Mucosa of gallbladder (tissue), 1 donor: ENCODE measurements around the gene LMNB1. TPM values are rescaled to one million over a fixed set of nuclear protein-coding genes. Genes with fewer than 3 reads are reported as not detected.
"Not testable (repeated sequence)": the region's sequence is repeated elsewhere in the genome, so short reads cannot be mapped to it uniquely, and the experiment has no call there.

ENCODE experiments used
- DNase-seq: peaks from one replicate; pipeline ENCODE4 v3.0.0-alpha.2; 2020; ENCODE audit warnings: low spot score
- total RNA-seq: library from RNA; stranded (reverse); gene quantifications from one replicate; pipeline ENCODE4 v1.2.1, GENCODE V29; 2021
- donor health status: DM: no; HTN: no; CAD: no.

Gene LMNB1
- total RNA-seq, 1 donor from 2014 or later: 9.4 TPM

DNA sequence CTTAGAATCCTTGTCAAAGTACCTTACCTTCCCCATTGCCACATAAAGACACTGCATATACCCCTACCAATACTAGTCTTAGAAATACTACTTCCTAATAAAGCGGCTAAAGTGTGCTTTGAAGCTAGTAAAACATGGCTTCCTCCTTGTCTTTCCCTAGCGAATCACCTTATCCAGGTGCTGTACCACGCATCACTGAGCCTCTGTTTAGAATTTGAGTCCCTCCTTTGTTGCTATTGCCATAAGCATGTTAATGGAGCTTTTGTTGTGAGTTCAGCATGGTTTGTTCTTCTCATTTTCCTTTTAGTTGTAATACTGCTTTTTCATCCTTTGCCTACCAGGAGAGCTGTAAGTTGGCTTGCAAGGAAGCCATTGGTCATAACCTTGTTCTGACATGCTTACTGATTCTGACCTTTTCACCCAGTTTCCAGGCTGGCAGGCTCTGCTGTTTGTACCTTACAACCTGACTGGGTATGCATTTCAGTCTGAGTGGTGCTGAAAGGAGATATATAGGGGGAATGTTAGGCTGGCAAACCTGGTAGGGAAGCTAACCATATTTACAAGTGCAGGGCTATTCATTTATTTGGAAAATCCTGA is 49.8 kb downstream of the LMNB1 start:
- no peak for DNase-seq

DNA sequence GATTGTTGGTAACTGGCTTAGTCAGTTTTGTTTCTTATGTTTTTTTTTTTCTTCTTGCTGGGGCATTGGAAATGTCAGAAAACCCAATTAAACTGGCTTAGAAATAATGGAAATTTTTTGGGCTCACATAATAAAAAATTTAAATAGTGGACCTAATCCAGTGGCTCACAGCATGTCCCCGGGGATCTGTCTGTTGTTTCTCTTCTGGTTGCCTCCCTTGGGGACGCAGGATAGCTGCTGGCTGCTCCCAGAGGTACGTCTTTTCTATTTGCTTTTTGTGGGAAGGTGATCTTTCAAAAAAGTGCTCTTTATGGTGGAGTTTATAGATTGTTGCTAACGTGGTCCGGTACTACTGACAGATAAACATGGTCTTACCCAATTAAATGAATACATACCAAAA is 52.2 kb downstream of the LMNB1 start:
- no peak for DNase-seq

GRCh38 chr5:126830061-126830460 is 53.1 kb downstream of the LMNB1 start:
- no peak for DNase-seq

GRCh38 chr5:126831156-126831555 is 54.2 kb downstream of the LMNB1 start:
- no peak for DNase-seq

DNA sequence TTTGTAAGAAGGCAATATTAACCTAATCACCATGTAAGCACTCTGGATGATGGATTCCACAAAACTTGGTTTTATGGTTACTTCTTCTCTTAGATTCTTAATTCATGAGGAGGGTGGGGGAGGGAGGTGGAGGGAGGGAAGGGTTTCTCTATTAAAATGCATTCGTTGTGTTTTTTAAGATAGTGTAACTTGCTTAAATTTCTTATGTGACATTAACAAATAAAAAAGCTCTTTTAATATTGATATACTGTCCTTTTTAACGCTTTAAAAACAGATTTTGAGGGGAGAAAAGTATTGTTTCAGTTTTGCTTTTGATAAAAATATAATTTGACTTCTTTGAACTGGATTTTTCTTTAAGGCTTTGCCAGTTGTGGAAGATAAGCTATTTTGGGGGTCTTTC is 59.8 kb downstream of the LMNB1 start:
- no peak for DNase-seq

DNA sequence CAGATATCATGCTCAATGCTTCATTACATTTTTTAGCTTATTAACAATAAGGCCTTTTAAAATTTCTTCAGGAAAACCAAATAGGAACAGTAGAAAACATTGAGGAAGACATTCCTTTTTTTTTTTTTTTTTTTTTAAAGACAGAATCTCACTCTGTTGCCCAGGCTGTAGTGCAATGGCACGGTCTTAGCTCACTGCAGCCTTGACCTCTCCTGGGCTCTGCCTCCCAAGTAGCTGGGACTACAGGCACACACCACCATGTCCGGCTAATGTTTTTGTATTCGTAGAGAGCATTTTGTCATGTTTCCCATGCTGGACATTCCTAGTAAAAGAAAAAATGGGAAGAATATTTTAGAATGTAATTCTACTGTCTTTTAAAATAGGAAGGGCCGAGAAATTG is 60.3 kb downstream of the LMNB1 start:
- no peak for DNase-seq

DNA sequence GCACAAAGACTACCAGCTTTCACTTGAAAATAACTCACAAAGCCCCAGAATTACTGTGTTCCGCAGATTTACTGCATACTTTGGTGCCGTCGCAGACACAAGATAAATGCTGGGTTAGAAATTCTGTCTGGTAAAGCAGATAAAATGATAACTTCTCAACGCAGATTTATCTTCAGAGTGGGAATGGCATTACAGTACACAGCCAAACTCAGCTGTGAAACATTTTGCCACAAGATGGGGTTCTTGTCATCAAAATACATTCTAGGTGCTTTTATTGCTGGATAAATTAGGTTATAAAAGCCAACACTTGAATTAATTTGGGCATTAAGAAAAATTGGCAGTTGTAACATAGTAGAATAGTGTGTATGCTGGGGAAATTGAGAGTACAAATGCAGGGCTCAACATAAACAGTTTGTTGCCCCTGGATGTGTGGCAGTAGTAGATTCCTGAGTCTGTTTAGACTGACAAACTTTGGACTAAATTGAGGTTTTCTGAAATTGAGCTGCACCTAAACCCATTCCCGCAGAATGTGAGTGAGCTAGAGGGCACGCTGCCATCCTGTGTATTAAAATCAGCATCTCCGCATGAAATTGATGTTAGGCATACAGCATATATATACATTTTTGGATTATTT is 61.1 kb downstream of the LMNB1 start:
- DNase-seq: no peak

GRCh38 chr5:126839407-126839806 is 62.5 kb downstream of the LMNB1 start:
- not testable (repeated sequence) for DNase-seq

DNA sequence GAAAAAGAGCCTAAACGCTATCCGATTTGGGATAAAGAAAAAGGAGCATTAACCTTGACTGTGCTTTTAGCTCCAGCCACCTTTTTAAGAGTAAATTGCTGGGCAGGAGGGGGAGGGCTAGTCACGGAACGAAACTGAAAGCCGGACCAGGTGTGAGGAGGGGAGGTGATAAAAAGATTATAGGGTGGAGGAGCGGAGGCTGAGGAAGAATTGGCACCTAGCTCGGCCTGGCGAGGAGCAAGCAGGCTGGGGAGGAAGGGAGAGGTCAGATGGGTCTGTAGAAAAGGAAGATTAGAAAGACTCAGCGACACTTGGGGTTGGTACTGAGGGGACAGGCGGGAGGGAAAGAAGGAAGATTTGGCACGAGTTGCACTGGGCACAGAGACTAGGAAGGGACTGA is 66.4 kb downstream of the LMNB1 start:
- not testable (repeated sequence) for DNase-seq

DNA sequence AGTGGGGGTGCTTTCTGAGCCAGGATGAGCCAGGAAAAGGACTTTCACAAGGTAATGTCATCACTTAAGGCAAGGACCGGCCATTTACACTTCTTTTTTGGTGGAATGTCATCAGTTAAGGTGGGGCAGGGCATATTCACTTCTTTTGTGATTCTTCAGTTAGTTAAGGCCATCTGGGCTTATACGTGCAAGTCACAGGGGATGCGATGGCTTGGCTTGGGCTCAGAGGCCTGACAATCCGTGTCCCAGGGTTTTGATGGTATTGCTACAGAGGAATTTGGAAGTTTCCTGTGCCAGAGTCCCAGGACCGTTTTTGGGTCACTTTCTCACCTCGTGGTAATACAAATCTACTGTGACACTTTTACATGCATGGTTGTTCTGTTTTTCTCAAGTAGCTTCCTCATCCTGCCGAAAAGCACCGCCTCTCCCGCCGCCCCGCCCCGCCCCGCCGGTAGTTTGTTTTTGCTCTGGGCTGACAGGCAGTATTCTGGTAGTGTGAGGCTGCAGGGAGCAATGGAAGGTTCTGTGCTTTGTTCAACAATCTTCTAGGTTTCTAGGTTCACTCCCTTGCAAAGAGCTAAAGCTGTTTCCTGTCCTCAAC is 68.6 kb downstream of the LMNB1 start:
- DNase-seq: not testable (repeated sequence)

DNA sequence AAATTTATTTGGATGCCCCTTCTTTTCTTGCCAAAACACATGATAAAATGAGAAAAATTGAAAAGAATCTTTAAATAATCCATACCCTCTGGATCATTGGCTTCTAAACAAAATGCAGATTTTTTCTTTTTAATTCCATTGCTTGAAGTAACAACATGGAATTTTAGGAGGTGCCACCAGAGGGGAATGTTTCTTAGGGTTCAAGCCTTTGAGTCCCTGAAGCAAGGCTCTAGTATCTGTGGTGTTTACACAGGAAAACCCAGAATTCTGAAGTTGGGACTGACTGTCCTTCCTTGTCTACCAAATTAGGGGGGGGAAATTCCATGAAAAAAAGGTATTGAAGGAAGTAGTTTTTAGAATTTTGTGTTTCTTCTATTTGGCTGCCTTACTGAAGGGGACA is 69.4 kb downstream of the LMNB1 start:
- DNase-seq: no peak

DNA sequence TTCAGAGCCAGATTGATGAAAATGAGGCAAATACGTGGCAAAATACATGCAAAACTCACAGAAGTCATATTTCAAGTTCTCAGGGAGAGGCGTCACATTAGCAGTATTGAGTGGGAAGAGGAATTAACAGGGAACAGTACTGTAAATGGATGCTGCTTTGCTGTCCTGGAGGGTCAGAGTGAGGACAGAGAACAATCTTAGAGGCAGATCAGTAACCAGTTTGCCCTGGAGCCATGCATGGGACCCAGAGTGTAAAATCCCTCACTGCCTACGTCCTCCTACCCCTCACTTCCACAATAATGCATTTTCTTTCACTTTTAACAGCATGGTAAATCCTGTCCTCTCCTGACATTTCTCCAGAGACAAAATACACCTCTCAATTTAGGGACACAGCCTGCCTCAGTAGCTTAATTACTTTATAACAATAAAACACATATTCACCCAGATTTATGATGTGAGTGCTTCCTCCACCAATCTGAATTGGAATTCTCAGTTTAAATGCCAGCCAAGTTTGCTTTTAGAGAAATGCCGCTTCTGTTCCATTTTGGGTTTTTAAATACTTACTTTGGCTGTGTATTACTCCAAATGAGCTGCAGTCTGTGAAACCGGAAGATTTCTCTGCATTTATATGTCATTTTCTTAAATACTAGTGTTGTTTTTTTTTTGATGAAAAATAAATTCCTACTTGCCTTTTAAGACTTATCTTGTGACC is 70.0 kb downstream of the LMNB1 start:
- no peak for DNase-seq

GRCh38 chr5:126847456-126847820 is 70.5 kb downstream of the LMNB1 start:
- DNase-seq: no peak

- DNase-seq: no peak
Measured at GRCh38 chr5:126847826-126848251, 70.9 kb downstream of the LMNB1 start.

GRCh38 chr5:126848253-126848652 is 71.3 kb downstream of the LMNB1 start:
- no peak for DNase-seq

- DNase-seq: no peak
Measured at GRCh38 chr5:126849101-126849678, 72.3 kb downstream of the LMNB1 start.

DNA sequence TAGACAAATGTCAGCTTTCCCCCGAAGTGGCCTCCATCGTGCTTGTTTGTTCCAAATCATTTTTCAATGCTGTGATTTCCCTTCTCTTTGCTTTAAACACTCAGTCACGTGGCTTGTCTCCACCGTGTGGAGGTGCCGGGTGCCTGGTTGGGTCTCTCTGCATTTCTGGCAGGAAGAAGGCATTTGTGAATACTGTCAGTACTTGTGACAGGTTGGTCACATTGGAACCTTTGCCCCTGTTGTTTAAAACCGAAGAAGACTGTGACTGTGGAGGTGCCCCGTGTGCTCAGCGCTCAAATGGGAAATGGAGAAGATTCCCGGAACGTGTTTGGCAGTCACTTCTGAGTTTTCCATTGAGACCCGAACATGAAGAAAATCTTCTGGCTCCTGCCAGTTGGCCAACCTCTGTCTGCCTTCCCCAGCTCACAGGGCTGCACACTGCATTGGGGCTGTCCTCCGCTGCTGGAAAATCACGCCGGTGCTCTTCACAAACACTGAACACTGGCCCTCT is 74.6 kb downstream of the LMNB1 start:
- no peak for DNase-seq

DNA sequence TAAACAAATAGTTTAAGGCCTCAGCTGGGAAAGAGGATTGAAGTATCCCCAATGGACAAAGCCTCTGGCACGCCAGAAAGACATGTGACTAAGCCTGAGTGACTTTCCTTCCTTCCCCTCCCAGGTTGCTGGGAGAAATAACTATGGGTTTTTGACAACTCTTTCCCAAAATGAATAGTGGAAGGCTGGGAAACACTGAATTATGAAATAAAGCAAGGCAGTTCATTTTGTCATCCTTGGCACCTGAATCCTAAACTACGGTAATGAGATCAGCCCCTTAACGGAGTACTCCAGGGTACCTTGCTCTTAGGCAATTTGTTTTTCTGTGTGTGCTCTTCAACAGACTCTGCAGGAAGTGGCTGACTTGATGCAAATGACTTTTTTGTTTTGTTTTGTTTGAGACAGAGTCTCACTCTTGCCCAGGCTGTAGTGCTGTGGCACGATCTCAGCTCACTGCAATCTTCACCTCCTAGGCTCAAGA is 75.2 kb downstream of the LMNB1 start:
- DNase-seq: no peak

- DNase-seq: no peak
Measured at GRCh38 chr5:126852841-126853271, 75.9 kb downstream of the LMNB1 start.

DNA sequence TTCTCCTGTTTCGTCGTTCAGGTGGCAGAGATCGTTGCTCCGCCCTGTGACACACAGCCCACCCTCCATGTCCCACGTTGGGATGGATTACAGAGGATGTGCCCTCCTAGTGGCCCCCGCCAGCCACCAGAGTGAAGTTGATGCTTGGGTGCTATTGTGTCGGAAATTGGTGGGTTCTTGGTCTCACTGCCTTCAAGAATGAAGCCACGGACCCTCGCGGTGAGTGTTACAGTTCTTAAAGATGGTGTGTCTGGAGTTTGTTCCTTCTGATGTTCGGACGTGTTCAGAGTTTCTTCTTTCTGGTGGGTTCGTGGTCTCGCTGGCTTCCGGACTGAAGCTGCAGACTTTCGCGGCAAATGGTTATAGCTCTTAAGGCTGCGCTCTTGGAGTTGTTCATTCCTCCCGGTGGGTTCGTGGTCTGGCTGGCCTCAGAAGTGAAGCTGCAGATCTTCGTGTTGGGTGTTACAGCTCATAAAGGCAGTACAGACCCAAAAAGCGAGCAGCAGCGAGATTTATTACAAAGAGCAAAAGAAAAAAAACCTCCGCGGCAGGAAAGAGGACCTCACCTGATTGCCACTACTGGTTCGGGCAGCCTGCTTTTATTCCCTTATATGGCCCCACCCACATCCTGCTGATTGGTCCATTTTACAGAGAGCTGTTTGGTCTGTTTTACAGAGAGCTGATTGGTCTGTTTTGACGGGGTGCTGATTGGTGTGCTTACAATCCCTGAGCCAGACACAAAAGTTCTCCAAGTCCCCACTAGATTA is 76.8 kb downstream of the LMNB1 start:
- not testable (repeated sequence) for DNase-seq

GRCh38 chr5:126854526-126855110 is 77.7 kb downstream of the LMNB1 start:
- no peak for DNase-seq
